Measurements from ENCODE around the gene DYNC1I1.

DYNC1I1 gene

GRCh38 chr7:95863623-95864022 lies 91.3 kb downstream of the DYNC1I1 start:
- DNase-seq: no peak

GRCh38 chr7:95865716-95866371 lies 93.5 kb downstream of the DYNC1I1 start:
- DNase-seq: peak; percentile 89

GRCh38 chr7:95867309-95867708 lies 95.0 kb downstream of the DYNC1I1 start:
- DNase-seq: peak; percentile 100

- DNase-seq: peak; percentile 88
Measured at GRCh38 chr7:95871075-95871848, 98.9 kb downstream of the DYNC1I1 start.

- no peak for DNase-seq
Measured at GRCh38 chr7:95871896-95872295, 99.5 kb downstream of the DYNC1I1 start.

GRCh38 chr7:95874129-95874528 lies 101.8 kb downstream of the DYNC1I1 start:
- no peak for DNase-seq

GRCh38 chr7:95874541-95875265 lies 102.3 kb downstream of the DYNC1I1 start:
- DNase-seq: no peak

GRCh38 chr7:95875519-95875918 lies 103.2 kb downstream of the DYNC1I1 start:
- no peak for DNase-seq

GRCh38 chr7:95878677-95879076 lies 106.3 kb downstream of the DYNC1I1 start:
- no peak for DNase-seq

- no peak for DNase-seq
Measured at GRCh38 chr7:95881597-95881996, 109.2 kb downstream of the DYNC1I1 start.

GRCh38 chr7:95883217-95883616 lies 110.9 kb downstream of the DYNC1I1 start:
- no peak for DNase-seq

GRCh38 chr7:95886501-95887090 lies 114.2 kb downstream of the DYNC1I1 start:
- peak; percentile 98 for DNase-seq

- no peak for DNase-seq
Measured at GRCh38 chr7:95893484-95893883, 121.1 kb downstream of the DYNC1I1 start.

GRCh38 chr7:95897557-95898251 lies 125.3 kb downstream of the DYNC1I1 start:
- DNase-seq: peak; percentile 61

- DNase-seq: no peak
Measured at GRCh38 chr7:95899919-95900513, 127.7 kb downstream of the DYNC1I1 start.

GRCh38 chr7:95901006-95901405 lies 128.7 kb downstream of the DYNC1I1 start:
- DNase-seq: no peak

- no peak for DNase-seq
Measured at GRCh38 chr7:95904099-95904498, 131.7 kb downstream of the DYNC1I1 start.

GRCh38 chr7:95905167-95905566 lies 132.8 kb downstream of the DYNC1I1 start:
- DNase-seq: no peak

GRCh38 chr7:95906851-95907250 lies 134.5 kb downstream of the DYNC1I1 start:
- peak; percentile 92 for DNase-seq

GRCh38 chr7:95907337-95907736 lies 135.0 kb downstream of the DYNC1I1 start:
- peak; percentile 57 for DNase-seq

GRCh38 chr7:95908499-95908898 lies 136.1 kb downstream of the DYNC1I1 start:
- no peak for DNase-seq

GRCh38 chr7:95910341-95910740 lies 138.0 kb downstream of the DYNC1I1 start:
- peak; percentile 74 for DNase-seq

Measured in DMS53 (cell line).